GM12878 (cell line): ENCODE measurements around the gene C19orf47. TPM values are rescaled to one million over a fixed set of nuclear protein-coding genes. Genes with fewer than 3 reads are reported as not detected.

ENCODE experiments used
- ATAC-seq: fragments of 200-7000 bp; cut with Tn5 transposase; 3 replicates; pipeline ENCODE4 v1.9.1; 2020; ENCODE audit warnings: mild to moderate bottlenecking, moderate library complexity
- BruUV-seq: library from RNA; stranded (reverse); fragments of 400-500 nt; replicated peaks from 2 replicates; lab custom pipeline; 2021; lab: Mats Ljungman, UMichigan
- CTCF ChIA-PET: fragments of 300-600 bp; sonication (Branson Sonifier 250); formaldehyde crosslinking; extraction: SDS; loops from one replicate; lab custom pipeline; 2021; ENCODE audit warnings: inconsistent platforms; lab: Yijun Ruan, JAX
- POLR2A ChIA-PET: fragments of 350-600 bp; formaldehyde crosslinking; extraction: SDS; loops from one replicate; lab custom pipeline; 2021; ENCODE audit warnings: inconsistent platforms; lab: Charles Lee
- RAD21 ChIA-PET: fragments of 300-600 bp; sonication (Branson Sonifier 250); formaldehyde crosslinking; loops from one replicate; lab custom pipeline; 2023; ENCODE audit warnings: antibody characterized with exemption; ENCODE audit not compliant: unreplicated experiment; lab: Charles Lee
- SMC1A ChIA-PET: fragments of 300-600 bp; sonication (Branson Sonifier 250); formaldehyde crosslinking; loops from one replicate; lab custom pipeline; 2023; ENCODE audit not compliant: unreplicated experiment, uncharacterized antibody; lab: Charles Lee
- DNase-seq: peaks from one replicate; pipeline ENCODE4 v3.0.0-alpha.2; 2011; ENCODE audit warnings: low read depth, low spot score
- FAIRE-seq: peaks from 3 replicates; lab custom pipeline; 2011; peaks lifted over from hg19 to GRCh38; lab: Jason Lieb, UNC
- H2AFZ ChIP-seq: 2 replicates; pipeline ENCODE4 v1.6.0; 2011; ENCODE audit warnings: low read depth, low read length, control low read depth; ENCODE audit not compliant: control insufficient read depth
- H3K27ac ChIP-seq: 2 replicates; pipeline ENCODE4 v1.5.1; 2011; ENCODE audit warnings: control low read depth; ENCODE audit not compliant: control insufficient read depth, insufficient read depth
- H3K27me3 ChIP-seq, 2 experiments: replicated peaks in 1 of 2; 2 replicates each; pipeline versions ENCODE4 v1.6.0 to v1.6.1; 2011; ENCODE audit warnings: low read length in 1 of 2; ENCODE audit not compliant: control insufficient read depth in 2 of 2, insufficient read depth in 2 of 2
- H3K36me3 ChIP-seq, 2 experiments: 2 replicates each; pipeline ENCODE4 v1.5.1; 2011; ENCODE audit warnings: low read length in 1 of 2; ENCODE audit not compliant: control insufficient read depth in 2 of 2, insufficient read depth in 2 of 2
- H3K4me1 ChIP-seq: 2 replicates; pipeline ENCODE4 v1.6.1; 2011; ENCODE audit warnings: mild to moderate bottlenecking, low read length, moderate library complexity, mixed read lengths; ENCODE audit not compliant: control insufficient read depth, insufficient read depth
- H3K4me2 ChIP-seq: 2 replicates; pipeline ENCODE4 v1.6.0; 2011; ENCODE audit warnings: control low read depth; ENCODE audit not compliant: control insufficient read depth, insufficient read depth
- H3K4me3 ChIP-seq: fragments of 200-600 bp; sonication (generic); 2 replicates; pipeline ENCODE4 v1.5.1; 2016
- H3K79me2 ChIP-seq: 2 replicates; pipeline ENCODE4 v1.6.0; 2011; ENCODE audit warnings: low read length; ENCODE audit not compliant: control insufficient read depth, insufficient read depth
- H3K9ac ChIP-seq: 2 replicates; pipeline ENCODE4 v1.8.0; 2011; ENCODE audit warnings: low read length, control low read depth, mixed read lengths; ENCODE audit not compliant: control insufficient read depth, insufficient read depth
- H3K9me3 ChIP-seq: replicated peaks from 3 replicates; pipeline ENCODE4 v1.5.1; 2011; ENCODE audit warnings: mild to moderate bottlenecking, low read length; ENCODE audit not compliant: control insufficient read depth, insufficient read depth
- H4K20me1 ChIP-seq: 2 replicates; pipeline ENCODE4 v1.6.0; 2011; ENCODE audit not compliant: control insufficient read depth, insufficient read depth
- BHLHE40 ChIP-seq, 2 experiments: fragments of 450-650 bp in 1 of 2; IDR thresholded peaks; 2 replicates each; pipeline ENCODE4 v1.6.1; 2011 to 2017; ENCODE audit warnings: low read depth in 2 of 2, borderline replicate concordance in 1 of 2, improper control_type of control experiment in 1 of 2, low read length in 1 of 2, mild to moderate bottlenecking in 1 of 2
- CEBPZ ChIP-seq: fragments of 150-350 bp; IDR thresholded peaks from 2 replicates; pipeline ENCODE4 v1.6.1; 2016; ENCODE audit warnings: low read depth, low read length
- HDAC2 ChIP-seq: fragments of 200-600 bp; sonication (generic); IDR thresholded peaks from 2 replicates; pipeline ENCODE4 v1.6.1; 2017
- IKZF1 ChIP-seq: fragments of 450-650 bp; conservative IDR thresholded peaks from 2 replicates; pipeline ENCODE4 v1.6.1; 2017; ENCODE audit warnings: antibody characterized with exemption, mild to moderate bottlenecking
- KAT2A ChIP-seq: conservative IDR thresholded peaks from 2 replicates; pipeline ENCODE4 v1.6.1; 2011; ENCODE audit warnings: low read depth, low read length; ENCODE audit not compliant: control insufficient read depth
- KDM1A ChIP-seq: fragments of 200-600 bp; sonication (generic); IDR thresholded peaks from 2 replicates; pipeline ENCODE4 v1.6.1; 2016; ENCODE audit warnings: borderline replicate concordance
- KLF5 ChIP-seq: fragments of 450-650 bp; IDR thresholded peaks from 2 replicates; pipeline ENCODE4 v1.6.1; 2014; ENCODE audit warnings: mild to moderate bottlenecking; ENCODE audit not compliant: partially characterized antibody
- MTA3 ChIP-seq: IDR thresholded peaks from 2 replicates; pipeline ENCODE4 v1.6.1; 2012; ENCODE audit warnings: low read length, inconsistent platforms, borderline replicate concordance
- NRF1 ChIP-seq: conservative IDR thresholded peaks from 2 replicates; pipeline ENCODE4 v1.6.1; 2011; ENCODE audit warnings: mild to moderate bottlenecking, low read depth, low read length, improper control_type of control experiment
- PAX5 ChIP-seq: IDR thresholded peaks from 2 replicates; pipeline ENCODE4 v1.6.1; 2011; ENCODE audit warnings: low read depth, low read length, borderline replicate concordance
- SMC3 ChIP-seq: IDR thresholded peaks from 2 replicates; pipeline ENCODE4 v1.6.1; 2011; ENCODE audit warnings: low read length, improper control_type of control experiment, borderline replicate concordance
- STAT3 ChIP-seq: IDR thresholded peaks from 2 replicates; pipeline ENCODE4 v1.6.1; 2011; ENCODE audit warnings: low read depth, low read length, improper control_type of control experiment
- YBX1 ChIP-seq: fragments of 450-650 bp; IDR thresholded peaks from 2 replicates; pipeline ENCODE4 v1.6.1; 2016; ENCODE audit warnings: antibody characterized with exemption
- WGBS: methylation state at CpG from one replicate; pipeline ENCODE4 v1.1.6; 2016; ENCODE audit warnings: low lambda C conversion rate; ENCODE audit not compliant: insufficient replicate concordance, insufficient coverage; ENCODE audit errors: missing lambda C conversion rate; 5-methylcytosine and 5-hydroxymethylcytosine counted together
- in situ Hi-C: fragments of 300-500 bp; cut with MboI; formaldehyde crosslinking; loops from 9 replicates; pipeline ENCODE4 v1.14.3; 2018; ENCODE audit warnings: mixed read lengths
- intact Hi-C: fragments of 100-400 bp; cut with micrococcal nuclease; formaldehyde crosslinking; loops from one replicate; pipeline ENCODE4 v1.14.2; 2022; ENCODE audit not compliant: unreplicated experiment
- polyA plus RNA-seq, 11 experiments: library from polyadenylated mRNA; depleted of rRNA in 4 of 11; unstranded in 6 of 11; stranded (reverse) in 5 of 11; fragments of >200 nt; fragmentation: Nextera tagmentation in 4 of 11; fragmentation: Illumina TruSeq in 1 of 11; extraction: Ambion mirVana in 4 of 11; extraction: Trizol in 1 of 11; gene quantifications; 1 replicate in 1 of 11; 2 replicates in 10 of 11; pipeline versions ENCODE4 v1.2.1 to v1.2.3, GENCODE V29; 2011 to 2016; ENCODE audit warnings: inconsistent platforms in 2 of 11, missing spikeins in 2 of 11, low read depth in 1 of 11
- total RNA-seq, 4 experiments: library from RNA; depleted of rRNA in 3 of 4; stranded (reverse); fragments of >200 nt in 3 of 4; fragmentation: Illumina TruSeq in 1 of 4; extraction: Trizol in 1 of 4; gene quantifications; 2 replicates each; pipeline versions ENCODE4 v1.2.1 to v1.2.3, GENCODE V29; 2013 to 2021

The C19orf47 gene
- total and polyA plus RNA-seq, 10 of the 15 experiments (the other 5 are each of a cell fraction or from before 2014, with no cell fraction given): 0.11 to 29.1 (median 20.2) TPM

DNA sequence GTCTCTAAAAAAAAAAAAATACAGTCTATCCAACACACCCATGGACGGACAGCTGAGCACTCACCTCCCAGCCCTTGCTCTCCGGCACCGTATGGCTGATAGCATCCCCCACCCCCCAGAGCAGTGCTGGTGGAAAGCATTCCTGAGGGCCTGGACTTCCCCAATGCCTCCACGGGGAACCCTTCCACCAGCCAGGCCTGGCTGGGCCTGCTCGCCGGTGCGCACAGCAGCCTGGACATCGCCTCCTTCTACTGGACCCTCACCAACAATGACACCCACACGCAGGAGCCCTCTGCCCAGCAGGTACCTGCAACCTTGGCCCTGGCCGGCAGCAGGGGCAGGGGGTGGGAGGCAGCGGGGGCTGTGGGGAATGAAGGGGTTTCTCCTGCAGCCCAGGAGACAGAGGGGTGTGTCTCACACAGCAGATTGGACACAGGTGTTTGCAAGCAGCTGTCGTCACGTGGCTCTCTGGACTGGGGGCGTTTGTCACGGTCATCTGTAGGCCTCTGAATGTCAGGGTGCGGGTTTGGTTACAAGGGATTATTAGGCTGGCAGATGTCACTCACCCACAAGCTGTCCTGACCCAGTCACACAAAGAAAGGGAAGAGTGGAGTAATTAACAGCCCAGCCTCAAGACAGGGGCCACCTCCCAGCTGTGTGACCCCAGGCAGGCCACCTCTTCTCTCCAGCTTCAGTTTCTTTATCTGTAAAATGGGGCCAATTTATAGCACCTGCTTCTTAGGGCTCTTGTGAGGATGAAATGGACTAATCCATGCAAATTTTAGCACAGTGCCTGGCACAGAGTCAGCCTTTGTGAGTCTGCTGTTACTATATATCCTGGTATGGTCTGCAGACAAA is 19.6 kb upstream of the C19orf47 start:
- RAD21 ChIA-PET: no interaction called here
- in situ Hi-C loops: no loop called here

More for the DNA sequence above, 19.6 kb upstream of the C19orf47 start:
- H4K20me1 ChIP-seq: no peaks in the 10 kb centered on the region
- H2AFZ ChIP-seq: no peak overlapping the region
- intact Hi-C loops: no loop called here
- SMC1A ChIA-PET: no interaction called here
- H3K9me3 ChIP-seq: no peaks in the 10 kb centered on the region
- POLR2A ChIA-PET: no interaction called here
- H3K9ac ChIP-seq: no peak overlapping the region
- FAIRE-seq (no peak), DNase-seq (no peak), ATAC-seq (no peak)
- CTCF ChIA-PET: no interaction called here
- H3K36me3 ChIP-seq: no peaks in the 10 kb centered on the region; a peak in 2 of 4 replicates
- no TSS peak for BruUV-seq
- H3K4me2 ChIP-seq: no peak overlapping the region
- H3K4me1 ChIP-seq: no peaks in the 10 kb centered on the region
- TF ChIP-seq KLF5: no peak
- no peak for TF ChIP-seq SMC3
- TF ChIP-seq KAT2A: no peak
- TF ChIP-seq IKZF1: no peak
- no peak for TF ChIP-seq STAT3
- no peak for TF ChIP-seq KDM1A
- TF ChIP-seq BHLHE40 (IDR thresholded peaks at IDR 0.05; ENCODE audit: borderline replicate concordance in 1 of 2, low read depth in 2 of 2, low read length in 1 of 2): no peak
- no peak for TF ChIP-seq CEBPZ
- TF ChIP-seq NRF1: no peak
- TF ChIP-seq YBX1: no peak
- TF ChIP-seq PAX5: no peak
- no peak for TF ChIP-seq MTA3
- TF ChIP-seq HDAC2: no peak
- H3K27me3 ChIP-seq: no peaks in the 10 kb centered on the region
- H3K4me3 ChIP-seq: no peak overlapping the region
- no peaks in the 10 kb centered on the region for H3K79me2 ChIP-seq
- 96% methylated on average over 16 of the region's 16 CpGs for WGBS
- no peak overlapping the region for H3K27ac ChIP-seq
